ENCODE measurements around the gene TPSAB1. TPM values are rescaled to one million over a fixed set of nuclear protein-coding genes. Genes with fewer than 3 reads are reported as not detected.
"Not testable (repeated sequence)": the region's sequence is repeated elsewhere in the genome, so short reads cannot be mapped to it uniquely, and the experiment has no call there.

The TPSAB1 gene
- total RNA-seq, 1 experiment from 2014 or later: not detected

GRCh38 chr16:1226692-1227091 lies 13.8 kb upstream of the TPSAB1 start:
- H3K79me2 ChIP-seq (ENCODE audit: low read length); POLR2A ChIA-PET (ENCODE audit: unreplicated experiment); H3K36me3 ChIP-seq (ENCODE audit: low read depth, low read length); H2AFZ ChIP-seq (ENCODE audit: low read length); H3K9ac ChIP-seq (ENCODE audit: low read length); BruUV-seq (replicated peaks); H3K9me3 ChIP-seq (ENCODE audit: low read length); H3K4me2 ChIP-seq (ENCODE audit: low read length); H3K9me2 ChIP-seq (replicated peaks; ENCODE audit: low read length); H3K27ac ChIP-seq (ENCODE audit: low read length); DNase-seq; H3K4me3 ChIP-seq (ENCODE audit: low read length); H3K4me1 ChIP-seq (ENCODE audit: insufficient read depth, low read length); intact Hi-C loops (cut with micrococcal nuclease); ATAC-seq; H3F3A ChIP-seq (ENCODE audit: low read length, unreplicated experiment); H3K27me3 ChIP-seq (ENCODE audit: low read length); H4K20me1 ChIP-seq (ENCODE audit: low read length); CTCF ChIA-PET: not testable (repeated sequence)

GRCh38 chr16:1228227-1228626 lies 12.3 kb upstream of the TPSAB1 start:
- H4K20me1 ChIP-seq (ENCODE audit: low read length); H3K27me3 ChIP-seq (ENCODE audit: low read length); DNase-seq; H3K36me3 ChIP-seq (ENCODE audit: low read depth, low read length); H3K27ac ChIP-seq (ENCODE audit: low read length); H3F3A ChIP-seq (ENCODE audit: low read length, unreplicated experiment); ATAC-seq; H3K9me2 ChIP-seq (replicated peaks; ENCODE audit: low read length); intact Hi-C loops (cut with micrococcal nuclease); H3K4me2 ChIP-seq (ENCODE audit: low read length); H3K79me2 ChIP-seq (ENCODE audit: low read length); H3K4me3 ChIP-seq (ENCODE audit: low read length); H3K4me1 ChIP-seq (ENCODE audit: insufficient read depth, low read length); POLR2A ChIA-PET (ENCODE audit: unreplicated experiment); CTCF ChIA-PET; H2AFZ ChIP-seq (ENCODE audit: low read length); H3K9me3 ChIP-seq (ENCODE audit: low read length); H3K9ac ChIP-seq (ENCODE audit: low read length); BruUV-seq (replicated peaks): not testable (repeated sequence)

GRCh38 chr16:1229476-1229875 lies 11.0 kb upstream of the TPSAB1 start:
- H3K79me2 ChIP-seq (ENCODE audit: low read length); H4K20me1 ChIP-seq (ENCODE audit: low read length); intact Hi-C loops (cut with micrococcal nuclease); H2AFZ ChIP-seq (ENCODE audit: low read length); H3K4me1 ChIP-seq (ENCODE audit: insufficient read depth, low read length); CTCF ChIA-PET; POLR2A ChIA-PET (ENCODE audit: unreplicated experiment); DNase-seq; H3F3A ChIP-seq (ENCODE audit: low read length, unreplicated experiment); BruUV-seq (replicated peaks); H3K27ac ChIP-seq (ENCODE audit: low read length); H3K4me3 ChIP-seq (ENCODE audit: low read length); ATAC-seq; H3K9me3 ChIP-seq (ENCODE audit: low read length); H3K9ac ChIP-seq (ENCODE audit: low read length); H3K9me2 ChIP-seq (replicated peaks; ENCODE audit: low read length); H3K4me2 ChIP-seq (ENCODE audit: low read length); H3K27me3 ChIP-seq (ENCODE audit: low read length); H3K36me3 ChIP-seq (ENCODE audit: low read depth, low read length): not testable (repeated sequence)

- H3F3A ChIP-seq (ENCODE audit: low read length, unreplicated experiment); H4K20me1 ChIP-seq (ENCODE audit: low read length); H3K9me3 ChIP-seq (ENCODE audit: low read length); DNase-seq; H3K4me1 ChIP-seq (ENCODE audit: insufficient read depth, low read length); H3K4me2 ChIP-seq (ENCODE audit: low read length); H3K9ac ChIP-seq (ENCODE audit: low read length); POLR2A ChIA-PET (ENCODE audit: unreplicated experiment); H3K4me3 ChIP-seq (ENCODE audit: low read length); H3K79me2 ChIP-seq (ENCODE audit: low read length); H3K9me2 ChIP-seq (replicated peaks; ENCODE audit: low read length); CTCF ChIA-PET; H2AFZ ChIP-seq (ENCODE audit: low read length); H3K27ac ChIP-seq (ENCODE audit: low read length); ATAC-seq; BruUV-seq (replicated peaks); intact Hi-C loops (cut with micrococcal nuclease); H3K36me3 ChIP-seq (ENCODE audit: low read depth, low read length); H3K27me3 ChIP-seq (ENCODE audit: low read length): not testable (repeated sequence)
Measured at GRCh38 chr16:1230084-1230470, 10.4 kb upstream of the TPSAB1 start, which contains the start of gene TPSB2. TSS of gene TPSB2 (minus strand) at chr16:1230184. CDS start at chr16:1229951, 233 bp downstream.

GRCh38 chr16:1230471-1231212 lies 9.9 kb upstream of the TPSAB1 start:
- H3K9me2 ChIP-seq (replicated peaks; ENCODE audit: low read length); H3K4me3 ChIP-seq (ENCODE audit: low read length); H3K27me3 ChIP-seq (ENCODE audit: low read length); CTCF ChIA-PET; BruUV-seq (replicated peaks); intact Hi-C loops (cut with micrococcal nuclease); ATAC-seq; H3K4me2 ChIP-seq (ENCODE audit: low read length); H4K20me1 ChIP-seq (ENCODE audit: low read length); H3K27ac ChIP-seq (ENCODE audit: low read length); H3K9ac ChIP-seq (ENCODE audit: low read length); DNase-seq; H3F3A ChIP-seq (ENCODE audit: low read length, unreplicated experiment); H3K9me3 ChIP-seq (ENCODE audit: low read length); H3K36me3 ChIP-seq (ENCODE audit: low read depth, low read length); H2AFZ ChIP-seq (ENCODE audit: low read length); POLR2A ChIA-PET (ENCODE audit: unreplicated experiment); H3K4me1 ChIP-seq (ENCODE audit: insufficient read depth, low read length); H3K79me2 ChIP-seq (ENCODE audit: low read length): not testable (repeated sequence)

- H3K27me3 ChIP-seq (ENCODE audit: low read length); intact Hi-C loops (cut with micrococcal nuclease); H3K9me3 ChIP-seq (ENCODE audit: low read length); H2AFZ ChIP-seq (ENCODE audit: low read length); H3K79me2 ChIP-seq (ENCODE audit: low read length); H3K27ac ChIP-seq (ENCODE audit: low read length); POLR2A ChIA-PET (ENCODE audit: unreplicated experiment); H3F3A ChIP-seq (ENCODE audit: low read length, unreplicated experiment); H4K20me1 ChIP-seq (ENCODE audit: low read length); ATAC-seq; CTCF ChIA-PET; H3K36me3 ChIP-seq (ENCODE audit: low read depth, low read length); H3K4me3 ChIP-seq (ENCODE audit: low read length); BruUV-seq (replicated peaks); H3K9me2 ChIP-seq (replicated peaks; ENCODE audit: low read length); DNase-seq; H3K4me2 ChIP-seq (ENCODE audit: low read length); H3K4me1 ChIP-seq (ENCODE audit: insufficient read depth, low read length); H3K9ac ChIP-seq (ENCODE audit: low read length): not testable (repeated sequence)
Measured at GRCh38 chr16:1231301-1231700, 9.2 kb upstream of the TPSAB1 start.

All from PC-3 (cell line).